Epithelial cell of proximal tubule (primary cell): ENCODE data around the gene PPFIBP2. TPM values are rescaled to one million over a fixed set of nuclear protein-coding genes. Genes with fewer than 3 reads are reported as not detected.

Experiments
- DNase-seq: peaks from one replicate; pipeline ENCODE4 v3.0.0-alpha.2; 2011; ENCODE audit warnings: low read depth
- H3K4me3 ChIP-seq: 2 replicates; pipeline ENCODE4 v1.5.1; 2011; ENCODE audit warnings: low read depth, mild to moderate bottlenecking, low read length
- CTCF ChIP-seq: conservative IDR thresholded peaks from 2 replicates; pipeline ENCODE4 v1.5.1; 2012; ENCODE audit warnings: low read depth, mild to moderate bottlenecking, low read length
- total RNA-seq: library from RNA; depleted of rRNA; stranded (reverse); fragments of >200 nt; gene quantifications from 2 replicates; pipeline ENCODE4 v1.2.3, GENCODE V29; 2015

Gene PPFIBP2
- total RNA-seq, 1 donor from 2014 or later = 1.7 TPM

GRCh38 chr11:7559398-7560283 lies 45.8 kb downstream of the PPFIBP2 start:
- no peak for TF ChIP-seq CTCF
- no peak overlapping the region for H3K4me3 ChIP-seq
- DNase-seq = no peak

GRCh38 chr11:7561562-7561961 lies 47.8 kb downstream of the PPFIBP2 start:
- DNase-seq = no peak
- no peak overlapping the region for H3K4me3 ChIP-seq
- TF ChIP-seq CTCF = no peak

- no peak for TF ChIP-seq CTCF
- DNase-seq = no peak
- no peak overlapping the region for H3K4me3 ChIP-seq
Measured at GRCh38 chr11:7563281-7563680, 49.5 kb downstream of the PPFIBP2 start.

GRCh38 chr11:7564803-7565202 lies 51.0 kb downstream of the PPFIBP2 start:
- no peak for TF ChIP-seq CTCF
- H3K4me3 ChIP-seq = no peak overlapping the region
- no peak for DNase-seq

- H3K4me3 ChIP-seq = no peak overlapping the region
- TF ChIP-seq CTCF = no peak
- no peak for DNase-seq
Measured at GRCh38 chr11:7567311-7567710, 53.5 kb downstream of the PPFIBP2 start.

- no peak for DNase-seq
- no peak overlapping the region for H3K4me3 ChIP-seq
- TF ChIP-seq CTCF = no peak
Measured at GRCh38 chr11:7569044-7569443, 55.2 kb downstream of the PPFIBP2 start.

- DNase-seq = no peak
- no peak overlapping the region for H3K4me3 ChIP-seq
- no peak for TF ChIP-seq CTCF
Measured at GRCh38 chr11:7570241-7570640, 56.4 kb downstream of the PPFIBP2 start.
